Measurements from ENCODE around the gene KRTAP10-4. TPM values are rescaled to one million over a fixed set of nuclear protein-coding genes. Genes with fewer than 3 reads are reported as not detected.

KRTAP10-4 gene
- total RNA-seq, 4 donors from 2014 or later: not detected

DNA sequence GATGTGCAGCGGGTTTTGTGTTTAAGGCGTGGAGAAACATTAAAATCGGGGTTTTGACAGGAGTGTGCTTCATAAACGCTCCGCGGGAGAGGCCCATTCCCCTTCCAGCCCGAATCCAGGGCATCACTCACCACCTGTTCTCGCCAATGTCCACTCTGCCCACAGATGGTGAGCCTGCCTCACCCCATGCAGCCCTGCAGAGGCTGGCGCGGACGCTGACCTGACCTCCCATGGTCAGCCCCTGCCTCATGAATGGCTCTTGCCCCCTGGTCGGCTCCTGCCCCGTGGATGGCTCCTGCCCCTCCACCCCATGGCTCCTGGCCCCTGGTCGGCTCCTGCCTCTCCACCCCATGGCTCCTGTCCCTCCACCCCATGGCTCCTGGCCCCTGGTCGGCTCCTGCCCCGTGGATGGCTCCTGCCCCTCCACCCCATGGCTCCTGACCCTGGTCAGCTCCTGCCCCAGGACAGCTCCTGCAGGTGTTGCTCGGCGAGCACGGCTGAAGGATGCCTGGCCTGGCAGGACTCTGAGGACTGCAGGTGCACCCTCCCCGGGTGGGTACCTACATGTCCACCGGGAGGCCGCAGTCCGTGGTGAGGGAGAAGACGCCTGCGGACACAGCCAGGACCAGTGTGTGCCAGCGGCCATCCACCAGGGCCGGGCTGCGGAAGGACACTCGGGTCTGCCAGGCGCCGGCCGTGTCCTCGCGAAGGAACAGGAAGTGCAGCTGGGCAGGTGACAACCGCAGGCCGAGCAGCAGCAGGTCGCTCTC is 40.2 kb upstream of the KRTAP10-4 start:
- TF ChIP-seq POLR2A (IDR thresholded peaks at IDR 0.05): no peak
- TF ChIP-seq, protein P1, sequence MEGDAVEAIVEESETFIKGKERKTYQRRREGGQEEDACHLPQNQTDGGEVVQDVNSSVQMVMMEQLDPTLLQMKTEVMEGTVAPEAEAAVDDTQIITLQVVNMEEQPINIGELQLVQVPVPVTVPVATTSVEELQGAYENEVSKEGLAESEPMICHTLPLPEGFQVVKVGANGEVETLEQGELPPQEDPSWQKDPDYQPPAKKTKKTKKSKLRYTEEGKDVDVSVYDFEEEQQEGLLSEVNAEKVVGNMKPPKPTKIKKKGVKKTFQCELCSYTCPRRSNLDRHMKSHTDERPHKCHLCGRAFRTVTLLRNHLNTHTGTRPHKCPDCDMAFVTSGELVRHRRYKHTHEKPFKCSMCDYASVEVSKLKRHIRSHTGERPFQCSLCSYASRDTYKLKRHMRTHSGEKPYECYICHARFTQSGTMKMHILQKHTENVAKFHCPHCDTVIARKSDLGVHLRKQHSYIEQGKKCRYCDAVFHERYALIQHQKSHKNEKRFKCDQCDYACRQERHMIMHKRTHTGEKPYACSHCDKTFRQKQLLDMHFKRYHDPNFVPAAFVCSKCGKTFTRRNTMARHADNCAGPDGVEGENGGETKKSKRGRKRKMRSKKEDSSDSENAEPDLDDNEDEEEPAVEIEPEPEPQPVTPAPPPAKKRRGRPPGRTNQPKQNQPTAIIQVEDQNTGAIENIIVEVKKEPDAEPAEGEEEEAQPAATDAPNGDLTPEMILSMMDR (IDR thresholded peaks at IDR 0.05): no peak
- H3K27ac ChIP-seq: no peak overlapping the region
- no peak overlapping the region for H3K4me3 ChIP-seq
- no peaks in the 10 kb centered on the region for H3K27me3 ChIP-seq
- no peaks in the 10 kb centered on the region for H3K36me3 ChIP-seq
- H3K4me1 ChIP-seq: no peaks in the 10 kb centered on the region
- no peaks in the 10 kb centered on the region for H3K9me3 ChIP-seq
- intact Hi-C loops (cut with DNase I; ENCODE audit: low total_unique reads): no loop called here
- DNase-seq: peak; percentile 4 to 11

DNA sequence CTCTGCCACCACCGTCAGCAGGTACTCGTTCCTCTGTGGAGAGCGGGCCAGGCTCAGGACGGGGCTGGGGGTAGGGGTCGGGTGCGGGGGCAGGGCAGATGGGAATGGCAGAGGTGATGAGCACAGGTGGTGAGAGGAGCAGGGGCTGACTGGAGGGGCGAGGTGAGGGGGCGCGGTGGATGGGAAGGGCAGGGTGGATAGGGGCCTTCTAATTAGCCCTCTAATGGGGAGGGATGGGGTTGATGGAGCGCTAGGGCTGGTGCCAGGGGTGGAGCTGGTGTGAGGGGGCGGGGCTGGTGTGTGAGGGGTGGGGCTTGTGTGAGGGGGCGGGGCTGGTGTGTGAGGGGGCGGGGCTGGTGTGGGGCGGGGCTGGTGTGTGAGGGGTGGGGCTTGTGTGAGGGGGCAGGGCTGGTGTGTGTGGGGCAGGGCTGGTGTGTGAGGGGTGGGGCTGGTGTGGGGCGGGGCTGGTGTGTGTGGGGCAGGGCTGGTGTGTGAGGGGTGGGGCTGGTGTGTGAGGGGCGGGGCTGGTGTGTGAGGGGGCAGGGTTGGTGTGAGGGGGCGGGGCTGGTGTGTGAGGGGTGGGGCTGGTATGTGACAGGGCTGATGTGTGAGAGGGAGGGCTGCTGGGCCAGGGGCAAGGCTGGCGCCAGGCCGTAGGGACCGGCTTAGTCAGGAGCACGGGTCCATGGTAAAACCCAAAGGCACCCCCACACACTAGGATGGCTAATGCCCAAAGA is 39.5 kb upstream of the KRTAP10-4 start:
- no peaks in the 10 kb centered on the region for H3K4me1 ChIP-seq
- no peak overlapping the region for H3K27ac ChIP-seq
- peak in 1 of 2 donors; percentile 5 for DNase-seq
- H3K36me3 ChIP-seq: no peaks in the 10 kb centered on the region
- no peaks in the 10 kb centered on the region for H3K9me3 ChIP-seq
- no peak overlapping the region for H3K4me3 ChIP-seq
- intact Hi-C loops (cut with DNase I; ENCODE audit: low total_unique reads): no loop called here
- H3K27me3 ChIP-seq: no peaks in the 10 kb centered on the region
- TF ChIP-seq, protein P1 (IDR thresholded peaks at IDR 0.05): no peak
- no peak for TF ChIP-seq POLR2A (IDR thresholded peaks at IDR 0.05)

DNA sequence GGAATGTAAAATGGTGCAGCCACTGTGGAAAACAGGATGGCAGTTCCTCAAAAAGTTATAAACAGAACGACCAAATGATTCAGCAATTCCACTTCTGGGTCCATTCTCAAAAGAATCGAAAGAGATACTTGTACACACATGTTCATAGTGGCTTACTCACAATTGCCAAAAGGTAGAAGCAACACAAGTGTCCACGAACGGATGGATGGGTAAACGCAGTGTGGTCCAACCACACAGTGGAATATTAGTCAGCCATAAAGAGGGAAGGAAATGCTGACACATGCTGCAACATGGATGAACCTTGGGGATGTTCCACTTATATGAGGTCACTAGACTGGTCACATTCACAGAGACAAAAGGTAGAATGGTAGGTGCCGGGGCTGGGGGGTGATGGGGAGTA is 38.8 kb upstream of the KRTAP10-4 start:
- no peak for DNase-seq
- intact Hi-C loops (cut with DNase I; ENCODE audit: low total_unique reads): no loop called here
- Histone ChIP-seq H3K4me3 (no peak overlapping the region), H3K27ac (no peak overlapping the region), H3K27me3 (no peaks in the 10 kb centered on the region), H3K36me3 (no peaks in the 10 kb centered on the region), H3K4me1 (no peaks in the 10 kb centered on the region), H3K9me3 (no peaks in the 10 kb centered on the region)
- no peak for TF ChIP-seq POLR2A (IDR thresholded peaks at IDR 0.05)

DNA sequence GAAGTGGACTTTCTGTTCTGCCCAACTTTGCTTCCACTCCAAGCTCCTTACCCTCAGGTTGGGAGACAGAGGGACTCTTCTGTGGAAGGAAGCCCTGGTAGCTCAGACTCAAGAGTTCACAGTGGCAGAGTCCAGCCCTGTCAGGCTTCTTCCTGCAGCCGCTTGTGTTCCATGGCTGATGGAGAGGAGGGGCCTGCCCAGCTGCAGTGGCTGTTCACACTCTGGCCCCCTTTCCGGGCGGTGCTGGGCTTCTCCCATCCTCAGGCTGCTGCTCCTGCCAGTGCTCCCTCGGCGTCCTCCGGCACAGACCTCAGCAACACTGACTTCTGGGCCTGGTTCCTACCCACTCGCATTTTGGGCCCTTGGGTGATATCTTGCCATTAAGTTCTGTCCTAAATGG is 37.6 kb upstream of the KRTAP10-4 start:
- H3K27ac ChIP-seq: no peak overlapping the region
- H3K36me3 ChIP-seq: no peaks in the 10 kb centered on the region
- no peak for TF ChIP-seq POLR2A (IDR thresholded peaks at IDR 0.05)
- TF ChIP-seq, protein P1 (IDR thresholded peaks at IDR 0.05): no peak
- no peak overlapping the region for H3K4me3 ChIP-seq
- no peaks in the 10 kb centered on the region for H3K27me3 ChIP-seq
- peak in 1 of 2 donors; percentile 7 for DNase-seq
- H3K9me3 ChIP-seq: no peaks in the 10 kb centered on the region
- intact Hi-C loops (cut with DNase I; ENCODE audit: low total_unique reads): no loop called here
- no peaks in the 10 kb centered on the region for H3K4me1 ChIP-seq

DNA sequence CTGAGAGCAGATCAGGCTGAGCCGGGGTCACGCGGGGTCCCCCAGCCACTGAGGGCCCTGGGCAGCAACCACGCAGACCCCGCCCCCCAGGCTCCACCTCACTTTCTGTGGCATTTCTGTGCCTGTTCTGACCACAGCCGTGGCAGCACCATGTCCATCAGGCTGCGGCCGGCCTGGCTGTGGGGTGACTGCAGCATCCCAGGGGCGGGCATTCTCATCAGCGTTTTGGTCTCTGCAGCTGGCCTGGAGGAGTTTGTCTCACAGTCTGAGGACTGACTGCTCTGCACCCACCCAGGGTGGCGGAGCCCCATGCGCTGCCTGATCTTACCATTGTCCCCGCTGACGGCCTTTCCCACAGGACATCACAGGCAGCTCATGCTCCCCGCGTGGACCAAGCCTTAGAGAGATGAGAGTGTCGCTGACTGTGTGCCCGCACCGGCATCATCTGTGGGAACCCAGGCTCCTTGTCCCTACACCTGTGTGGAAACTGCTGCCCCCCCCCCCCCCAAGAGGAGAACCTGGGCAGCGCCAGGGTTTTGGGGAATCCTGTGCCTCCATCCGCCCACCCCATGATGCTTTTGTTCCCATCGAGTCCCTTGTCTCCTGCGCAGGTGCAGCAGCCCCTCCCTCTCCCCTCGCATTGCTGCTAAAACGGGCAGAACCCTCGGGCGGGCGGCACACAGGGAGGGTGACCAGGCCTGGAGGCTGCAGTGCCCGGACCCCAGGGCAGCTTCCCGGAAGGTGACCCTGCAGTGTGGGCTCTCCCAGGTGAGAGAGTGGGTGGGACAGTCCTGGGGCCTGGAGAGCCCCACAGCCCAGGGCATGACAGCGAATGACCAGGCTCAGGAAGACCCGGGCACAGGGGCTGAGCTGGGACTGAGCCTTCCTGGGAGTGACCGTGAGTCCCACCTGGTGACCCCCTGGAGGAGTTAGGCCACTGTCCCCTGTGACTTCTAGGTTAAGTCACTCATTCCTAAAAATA is 35.3 kb upstream of the KRTAP10-4 start:
- peak in 1 of 2 donors; percentile 7 for DNase-seq
- Histone ChIP-seq H3K27me3 (no peaks in the 10 kb centered on the region), H3K4me3 (no peak overlapping the region), H3K36me3 (no peaks in the 10 kb centered on the region), H3K27ac (no peak overlapping the region), H3K9me3 (no peaks in the 10 kb centered on the region), H3K4me1 (no peaks in the 10 kb centered on the region)
- intact Hi-C loops (cut with DNase I; ENCODE audit: low total_unique reads): no loop called here
- TF ChIP-seq, protein P1 (IDR thresholded peaks at IDR 0.05): no peak
- TF ChIP-seq POLR2A (IDR thresholded peaks at IDR 0.05): no peak

Measured in uterus (tissue), 4 donors.